Transverse colon (tissue), 4 donors: Measurements from ENCODE around the gene CDK14. TPM values are rescaled to one million over a fixed set of nuclear protein-coding genes. Genes with fewer than 3 reads are reported as not detected.

Experiments used
- DNase-seq: peaks from one replicate; pipeline ENCODE4 v3.0.0-alpha.2; 2019
- H3K27ac ChIP-seq, 4 donors: fragments of 200-600 bp; sonication (generic); 2 replicates each; pipeline ENCODE4 v1.5.1; 2016 to 2018; ENCODE audit warnings: inconsistent platforms in 4 of 4
- H3K27me3 ChIP-seq: fragments of 200-600 bp; sonication (generic); 2 replicates; pipeline ENCODE4 v1.5.1; 2017; ENCODE audit warnings: inconsistent platforms
- H3K36me3 ChIP-seq, 4 donors: fragments of 200-600 bp; sonication (generic); 2 replicates each; pipeline ENCODE4 v1.5.1; 2017 to 2019; ENCODE audit warnings: inconsistent platforms in 4 of 4
- H3K4me1 ChIP-seq, 4 donors: fragments of 200-600 bp; sonication (generic); 2 replicates each; pipeline ENCODE4 v1.5.1; 2017 to 2020; ENCODE audit warnings: inconsistent platforms in 4 of 4
- H3K4me3 ChIP-seq, 4 donors: fragments of 200-600 bp; sonication (generic); 1 replicate in 1 of 4; 2 replicates in 3 of 4; pipeline versions ENCODE4 v1.5.1 to v1.6.1; 2017 to 2019; ENCODE audit warnings: inconsistent platforms in 4 of 4
- H3K9me3 ChIP-seq, 2 donors: fragments of 200-600 bp; sonication (generic); 2 replicates each; pipeline ENCODE4 v1.5.1; 2017 to 2019; ENCODE audit warnings: inconsistent platforms in 2 of 2
- EP300 ChIP-seq: sonication (generic); formaldehyde crosslinking; IDR thresholded peaks from one replicate; pipeline ENCODE4 v1.6.1; 2017; ENCODE audit warnings: antibody characterized with exemption, low read depth
- POLR2A ChIP-seq: fragments of 450-650 bp; IDR thresholded peaks from one replicate; pipeline ENCODE4 v1.6.1; 2016; ENCODE audit warnings: antibody characterized with exemption, mild to moderate bottlenecking, moderate library complexity
- POLR2AphosphoS5 ChIP-seq, 3 donors: sonication (generic); formaldehyde crosslinking; IDR thresholded peaks; one replicate each; pipeline ENCODE4 v1.6.1; 2016; ENCODE audit warnings: antibody characterized with exemption in 3 of 3
- WGBS, 2 donors: methylation state at CpG; one replicate each; pipeline ENCODE4 v1.1.5; 2018; ENCODE audit warnings: low coverage in 1 of 2; 5-methylcytosine and 5-hydroxymethylcytosine counted together
- in situ Hi-C, 4 donors: fragments of 200-750 bp; cut with MboI; loops; one replicate each; pipeline versions ENCODE4 v1.15.0 to v1.15.1; 2017; ENCODE audit warnings: low sequenced_read_pairs in 3 of 4, low pct_ligation_motif_present in 1 of 4, low pct_unique_long_range_greater_than_20kb in 1 of 4
- intact Hi-C: fragments of 100-400 bp; cut with DNase I; formaldehyde crosslinking; loops from one replicate; pipeline ENCODE4 v1.15.1; 2023; ENCODE audit warnings: low total_unique reads
- total RNA-seq, 4 donors: library from RNA; depleted of rRNA; stranded (reverse); fragments of >200 nt; gene quantifications; one replicate each; pipeline ENCODE4 v1.1.0, GENCODE V29; 2016
- TF ChIP-seq, protein P1 (sequence below), 5 experiments: fragments of 200-600 bp in 3 of 5; fragments of 450-650 bp in 2 of 5; sonication (generic) in 3 of 5; IDR thresholded peaks; 1 replicate in 2 of 5; 2 replicates in 3 of 5; pipeline ENCODE4 v1.5.1; 2016 to 2017; ENCODE audit warnings: antibody characterized with exemption in 5 of 5, inconsistent platforms in 3 of 5, mild to moderate bottlenecking in 2 of 5, moderate library complexity in 1 of 5

CDK14 gene
- total RNA-seq, 4 donors from 2014 or later, result 0.40 to 15.4 (median 4.8) TPM

DNA sequence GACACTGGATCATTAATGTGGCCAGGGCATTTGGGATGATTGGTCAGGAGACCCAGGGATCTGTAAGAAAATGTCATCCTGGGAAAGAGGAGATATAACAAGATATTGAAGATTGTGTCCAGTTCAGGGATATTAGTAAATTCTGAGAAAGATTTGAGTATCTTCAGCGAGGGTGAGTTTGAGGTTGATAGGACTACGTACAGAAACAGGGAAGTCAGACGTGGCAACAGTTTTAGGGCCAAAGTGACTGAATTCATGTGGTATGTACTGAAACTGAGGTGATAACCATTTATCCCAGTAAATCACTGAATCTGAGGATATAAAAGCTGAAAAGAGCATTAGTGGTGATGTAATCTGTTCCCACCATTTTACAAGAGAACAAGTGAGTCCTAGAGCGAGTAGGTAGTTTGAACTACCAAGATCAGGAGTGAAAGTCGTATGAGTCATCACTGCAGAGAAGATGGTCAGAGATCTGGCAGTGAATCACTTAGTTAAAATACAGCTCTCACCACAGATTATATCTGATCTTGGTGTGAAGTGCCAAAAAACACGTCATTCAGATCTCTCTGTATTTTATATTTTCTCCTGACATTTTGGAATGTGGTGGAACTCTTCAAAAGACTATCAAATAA is 220.5 kb downstream of the CDK14 start:
- TF ChIP-seq POLR2AphosphoS5 (IDR thresholded peaks at IDR 0.05) (no peak), EP300 (no peak), POLR2A (no peak)
- TF ChIP-seq, protein P1, sequence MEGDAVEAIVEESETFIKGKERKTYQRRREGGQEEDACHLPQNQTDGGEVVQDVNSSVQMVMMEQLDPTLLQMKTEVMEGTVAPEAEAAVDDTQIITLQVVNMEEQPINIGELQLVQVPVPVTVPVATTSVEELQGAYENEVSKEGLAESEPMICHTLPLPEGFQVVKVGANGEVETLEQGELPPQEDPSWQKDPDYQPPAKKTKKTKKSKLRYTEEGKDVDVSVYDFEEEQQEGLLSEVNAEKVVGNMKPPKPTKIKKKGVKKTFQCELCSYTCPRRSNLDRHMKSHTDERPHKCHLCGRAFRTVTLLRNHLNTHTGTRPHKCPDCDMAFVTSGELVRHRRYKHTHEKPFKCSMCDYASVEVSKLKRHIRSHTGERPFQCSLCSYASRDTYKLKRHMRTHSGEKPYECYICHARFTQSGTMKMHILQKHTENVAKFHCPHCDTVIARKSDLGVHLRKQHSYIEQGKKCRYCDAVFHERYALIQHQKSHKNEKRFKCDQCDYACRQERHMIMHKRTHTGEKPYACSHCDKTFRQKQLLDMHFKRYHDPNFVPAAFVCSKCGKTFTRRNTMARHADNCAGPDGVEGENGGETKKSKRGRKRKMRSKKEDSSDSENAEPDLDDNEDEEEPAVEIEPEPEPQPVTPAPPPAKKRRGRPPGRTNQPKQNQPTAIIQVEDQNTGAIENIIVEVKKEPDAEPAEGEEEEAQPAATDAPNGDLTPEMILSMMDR (IDR thresholded peaks at IDR 0.05), result no peak
- no peak for DNase-seq
- intact Hi-C loops (no loop called here), in situ Hi-C loops (no loop called here)
- no peaks in the 10 kb centered on the region for H3K27me3 ChIP-seq
- H3K27ac ChIP-seq, result no peak overlapping the region
- no peaks in the 10 kb centered on the region for H3K4me1 ChIP-seq
- H3K36me3 ChIP-seq, result no peaks in the 10 kb centered on the region
- 57 to 65% methylated on average over 6 of the region's 6 CpGs for WGBS, 2 donors
- H3K9me3 ChIP-seq, result no peaks in the 10 kb centered on the region
- no peak overlapping the region for H3K4me3 ChIP-seq

DNA sequence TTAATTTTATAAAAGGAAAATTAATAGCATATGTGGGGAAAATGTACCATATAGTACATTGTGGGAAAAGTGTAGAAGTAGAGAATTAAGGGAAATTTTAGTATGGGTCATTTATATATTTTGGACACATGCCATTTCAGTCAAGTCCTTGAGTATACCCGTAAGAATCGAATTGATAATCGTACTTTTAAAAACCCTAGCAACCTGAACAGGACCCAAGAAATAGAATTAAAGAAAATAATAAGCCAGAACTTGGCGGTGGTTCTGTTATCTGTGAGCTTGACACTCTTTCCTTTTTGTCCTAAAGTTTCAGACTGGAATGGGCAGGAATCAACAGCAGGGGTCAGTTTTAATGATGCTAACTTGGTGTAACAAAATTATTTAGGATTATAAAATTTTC is 221.0 kb downstream of the CDK14 start:
- Histone ChIP-seq H3K27ac (no peak overlapping the region), H3K27me3 (no peaks in the 10 kb centered on the region), H3K4me3 (no peak overlapping the region), H3K36me3 (no peaks in the 10 kb centered on the region), H3K9me3 (no peaks in the 10 kb centered on the region), H3K4me1 (no peaks in the 10 kb centered on the region)
- WGBS, 2 donors, result 63 to 83% methylated on average over 4 of the region's 4 CpGs
- in situ Hi-C loops, result no loop called here
- TF ChIP-seq POLR2AphosphoS5 (IDR thresholded peaks at IDR 0.05) (no peak), EP300 (no peak), POLR2A (no peak)
- TF ChIP-seq, protein P1 (IDR thresholded peaks at IDR 0.05), result no peak
- intact Hi-C loops, result no loop called here
- DNase-seq, result no peak

DNA sequence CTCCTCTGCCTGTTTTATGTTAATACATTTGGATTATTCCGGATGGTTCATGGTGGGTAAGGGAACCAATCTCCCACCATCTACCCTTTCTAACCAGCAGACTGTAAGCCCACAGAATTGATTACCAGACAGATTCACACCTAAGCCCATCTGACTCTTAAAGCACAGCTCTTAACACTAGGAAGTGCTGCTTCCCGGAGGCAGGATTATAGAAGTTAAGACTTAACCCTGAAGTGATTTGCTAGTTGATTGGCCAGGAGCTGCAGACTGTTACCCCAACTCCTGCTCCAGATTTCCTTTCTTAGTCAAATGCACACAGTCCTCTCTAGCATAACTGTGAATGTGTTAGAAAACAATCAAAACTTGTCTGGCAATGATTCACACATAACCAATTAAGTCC is 221.7 kb downstream of the CDK14 start:
- DNase-seq, result no peak
- TF ChIP-seq EP300 (no peak), POLR2A (no peak), POLR2AphosphoS5 (IDR thresholded peaks at IDR 0.05) (no peak)
- TF ChIP-seq, protein P1 (IDR thresholded peaks at IDR 0.05), result no peak
- H3K9me3 ChIP-seq, result no peaks in the 10 kb centered on the region
- H3K4me1 ChIP-seq, result no peaks in the 10 kb centered on the region
- in situ Hi-C loops, result no loop called here
- intact Hi-C loops, result no loop called here
- 70 to 86% methylated on average over 1 to 2 of the region's 2 CpGs for WGBS, 2 donors
- no peaks in the 10 kb centered on the region for H3K36me3 ChIP-seq
- H3K4me3 ChIP-seq, result no peak overlapping the region
- H3K27me3 ChIP-seq, result no peaks in the 10 kb centered on the region
- no peak overlapping the region for H3K27ac ChIP-seq

DNA sequence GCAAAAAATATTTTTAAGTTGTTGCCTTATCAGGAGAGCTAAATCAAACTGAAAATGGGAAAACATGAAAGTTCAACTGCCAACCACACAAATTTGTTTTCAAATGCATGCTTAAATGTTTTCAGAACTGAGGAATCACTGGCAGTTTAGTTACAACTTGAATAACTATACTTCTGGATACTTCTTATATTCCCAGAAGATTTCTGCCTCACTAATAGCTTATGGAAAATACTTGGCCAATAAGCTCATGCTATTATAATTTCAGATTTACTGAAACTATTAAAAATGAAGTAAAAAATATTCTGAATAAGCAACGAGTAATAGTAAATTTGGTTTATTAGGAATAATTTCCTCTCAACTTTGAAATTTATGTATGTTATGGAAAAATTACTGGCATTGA is 222.2 kb downstream of the CDK14 start:
- Histone ChIP-seq H3K36me3 (no peaks in the 10 kb centered on the region), H3K27ac (no peak overlapping the region), H3K9me3 (no peaks in the 10 kb centered on the region), H3K4me3 (no peak overlapping the region), H3K4me1 (no peaks in the 10 kb centered on the region), H3K27me3 (no peaks in the 10 kb centered on the region)
- intact Hi-C loops, result no loop called here
- in situ Hi-C loops, result no loop called here
- 81 to 92% methylated on average over 1 of the region's 1 CpG for WGBS, 2 donors
- no peak for DNase-seq
- TF ChIP-seq EP300, result no peak
- no peak for TF ChIP-seq POLR2A
- no peak for TF ChIP-seq POLR2AphosphoS5 (IDR thresholded peaks at IDR 0.05)
- TF ChIP-seq, protein P1 (IDR thresholded peaks at IDR 0.05), result no peak
